Tibial nerve (tissue), 4 donors: ENCODE results near the gene EXOC2. TPM values are rescaled to one million over a fixed set of nuclear protein-coding genes. Genes with fewer than 3 reads are reported as not detected.
A peak's percentile ranks its signal among the peaks of the same experiment; 100 is the strongest.

Source experiments
- DNase-seq, 2 donors: peaks; one replicate each; pipeline ENCODE4 v3.0.0-alpha.2; 2019; ENCODE audit warnings: low spot score in 2 of 2
- H3K27ac ChIP-seq, 4 donors: fragments of 200-600 bp; sonication (generic) in 3 of 4; one replicate each; pipeline ENCODE4 v1.5.1; 2017 to 2019; ENCODE audit warnings: mild to moderate bottlenecking in 1 of 4
- H3K27me3 ChIP-seq, 2 donors: fragments of 200-600 bp; sonication (generic) in 1 of 2; one replicate each; pipeline versions ENCODE4 v1.5.1 to v1.6.0; 2017 to 2019
- H3K36me3 ChIP-seq, 3 donors: fragments of 200-600 bp; sonication (generic); one replicate each; pipeline ENCODE4 v1.5.1; 2018 to 2019
- H3K4me1 ChIP-seq, 4 donors: fragments of 200-600 bp; sonication (generic) in 3 of 4; one replicate each; pipeline ENCODE4 v1.5.1; 2017 to 2019
- H3K4me3 ChIP-seq, 4 donors: fragments of 200-600 bp; sonication (generic) in 3 of 4; one replicate each; pipeline ENCODE4 v1.5.1; 2017 to 2019; ENCODE audit warnings: mild to moderate bottlenecking in 1 of 4, moderate library complexity in 1 of 4
- H3K9me3 ChIP-seq, 4 donors: fragments of 200-600 bp; sonication (generic) in 3 of 4; one replicate each; pipeline ENCODE4 v1.5.1; 2017 to 2019
- EP300 ChIP-seq, 2 donors: sonication (generic); formaldehyde crosslinking; IDR thresholded peaks; one replicate each; pipeline ENCODE4 v1.6.1; 2017; ENCODE audit warnings: antibody characterized with exemption in 2 of 2, mild to moderate bottlenecking in 1 of 2
- POLR2A ChIP-seq, 2 donors: fragments of 450-650 bp; IDR thresholded peaks; one replicate each; pipeline ENCODE4 v1.6.1; 2017; ENCODE audit warnings: antibody characterized with exemption in 2 of 2, mild to moderate bottlenecking in 2 of 2, moderate library complexity in 2 of 2
- WGBS, 2 donors: methylation state at CpG; one replicate each; pipeline ENCODE4 v1.1.5; 2018; 5-methylcytosine and 5-hydroxymethylcytosine counted together
- total RNA-seq, 4 donors: library from RNA; depleted of rRNA; stranded (reverse); fragments of >200 nt; gene quantifications; one replicate each; pipeline ENCODE4 v1.1.0, GENCODE V29; 2016
- TF ChIP-seq, protein P1 (sequence below), 5 experiments: fragments of 200-600 bp in 3 of 5; fragments of 450-650 bp in 2 of 5; sonication (generic) in 3 of 5; IDR thresholded peaks; one replicate each; pipeline ENCODE4 v1.5.1; 2016 to 2019; ENCODE audit warnings: antibody characterized with exemption in 5 of 5, mild to moderate bottlenecking in 3 of 5, moderate library complexity in 2 of 5

The EXOC2 gene
- total RNA-seq, 4 donors from 2014 or later, result 20.8 to 30.0 (median 24.1) TPM

DNA sequence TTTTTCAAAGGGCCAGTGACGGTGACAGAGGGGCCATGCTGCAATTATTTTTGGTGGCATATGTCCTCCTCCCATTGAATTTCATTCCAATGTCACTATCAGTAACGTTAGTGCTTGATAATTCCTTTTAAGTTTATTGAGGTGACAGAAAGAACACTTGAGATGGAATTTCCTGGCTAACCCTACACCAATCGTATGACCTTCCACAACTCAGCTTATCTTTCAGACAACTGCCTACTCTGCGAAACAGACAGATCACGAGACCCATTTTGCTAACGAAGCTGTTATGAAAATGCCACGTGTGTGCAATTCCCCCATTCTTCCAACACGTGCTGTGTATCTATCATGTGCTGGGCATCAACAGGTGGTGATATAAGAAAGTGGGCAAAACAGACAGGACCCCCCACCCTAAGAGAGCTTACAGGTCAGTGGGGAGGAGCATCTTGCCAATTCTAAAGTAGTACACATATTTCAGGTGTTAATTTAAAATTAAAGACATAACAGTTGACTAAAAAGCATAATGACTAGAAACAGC, 188.4 kb downstream of the EXOC2 start:
- Histone ChIP-seq H3K27me3 (no peaks in the 10 kb centered on the region), H3K27ac (no peak overlapping the region), H3K4me1 (no peaks in the 10 kb centered on the region), H3K36me3 (peaks cover 0 to 21% (median 0%) of the 10 kb centered on the region in 3 donors), H3K9me3 (no peaks in the 10 kb centered on the region), H3K4me3 (no peak overlapping the region)
- TF ChIP-seq, protein P1, sequence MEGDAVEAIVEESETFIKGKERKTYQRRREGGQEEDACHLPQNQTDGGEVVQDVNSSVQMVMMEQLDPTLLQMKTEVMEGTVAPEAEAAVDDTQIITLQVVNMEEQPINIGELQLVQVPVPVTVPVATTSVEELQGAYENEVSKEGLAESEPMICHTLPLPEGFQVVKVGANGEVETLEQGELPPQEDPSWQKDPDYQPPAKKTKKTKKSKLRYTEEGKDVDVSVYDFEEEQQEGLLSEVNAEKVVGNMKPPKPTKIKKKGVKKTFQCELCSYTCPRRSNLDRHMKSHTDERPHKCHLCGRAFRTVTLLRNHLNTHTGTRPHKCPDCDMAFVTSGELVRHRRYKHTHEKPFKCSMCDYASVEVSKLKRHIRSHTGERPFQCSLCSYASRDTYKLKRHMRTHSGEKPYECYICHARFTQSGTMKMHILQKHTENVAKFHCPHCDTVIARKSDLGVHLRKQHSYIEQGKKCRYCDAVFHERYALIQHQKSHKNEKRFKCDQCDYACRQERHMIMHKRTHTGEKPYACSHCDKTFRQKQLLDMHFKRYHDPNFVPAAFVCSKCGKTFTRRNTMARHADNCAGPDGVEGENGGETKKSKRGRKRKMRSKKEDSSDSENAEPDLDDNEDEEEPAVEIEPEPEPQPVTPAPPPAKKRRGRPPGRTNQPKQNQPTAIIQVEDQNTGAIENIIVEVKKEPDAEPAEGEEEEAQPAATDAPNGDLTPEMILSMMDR (IDR thresholded peaks at IDR 0.05), result no peak
- TF ChIP-seq EP300 (IDR thresholded peaks at IDR 0.05), result no peak
- no peak for TF ChIP-seq POLR2A (IDR thresholded peaks at IDR 0.05)
- DNase-seq, result no peak
- 90 to 94% methylated on average over 8 of the region's 8 CpGs for WGBS, 2 donors

DNA sequence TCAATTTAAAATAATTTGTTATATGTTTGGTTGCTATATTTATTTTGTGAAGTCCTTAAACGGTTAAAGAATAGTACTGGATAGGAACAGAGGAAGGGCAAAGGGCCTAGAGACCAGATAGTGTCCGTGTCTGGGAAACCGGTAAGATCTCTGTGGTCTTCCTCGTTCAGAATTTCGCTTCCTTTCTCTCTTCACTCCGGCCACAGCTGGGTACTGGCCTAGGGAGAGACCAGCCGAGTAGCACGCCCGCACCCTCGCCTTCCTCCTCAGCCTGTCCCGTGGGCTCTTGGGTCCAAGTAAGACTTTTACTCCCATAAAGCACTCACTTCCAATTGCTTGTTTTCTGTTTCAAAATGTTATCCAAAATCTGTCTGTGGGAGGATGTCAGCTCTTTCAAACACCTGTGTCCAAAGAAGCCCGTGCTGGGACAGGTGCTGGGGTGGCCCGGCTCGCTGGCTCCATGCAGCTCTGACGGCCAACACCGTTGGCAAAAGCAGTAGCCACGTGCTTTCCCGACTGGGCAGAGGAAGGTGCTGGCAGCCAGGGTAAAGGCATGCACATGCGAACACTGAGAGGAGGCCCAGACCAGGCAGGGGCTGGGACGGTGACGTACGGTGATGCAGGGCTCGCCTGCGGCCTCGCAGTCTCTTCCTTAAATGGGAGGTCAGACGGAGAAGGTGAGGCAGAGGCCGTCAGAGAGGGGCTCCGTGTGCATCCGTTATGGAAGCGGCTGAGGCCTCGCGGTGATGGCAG, 189.2 kb downstream of the EXOC2 start:
- H3K4me1 ChIP-seq, result no peaks in the 10 kb centered on the region
- no peak for TF ChIP-seq EP300 (IDR thresholded peaks at IDR 0.05)
- TF ChIP-seq POLR2A (IDR thresholded peaks at IDR 0.05), result no peak
- TF ChIP-seq, protein P1 (IDR thresholded peaks at IDR 0.05), result no peak
- no peak overlapping the region for H3K27ac ChIP-seq
- H3K36me3 ChIP-seq, result peaks cover 0 to 24% (median 0%) of the 10 kb centered on the region in 3 donors
- DNase-seq, result no peak
- 90 to 92% methylated on average over 32 of the region's 32 CpGs for WGBS, 2 donors
- H3K27me3 ChIP-seq, result no peaks in the 10 kb centered on the region
- H3K9me3 ChIP-seq, result no peaks in the 10 kb centered on the region
- no peak overlapping the region for H3K4me3 ChIP-seq

DNA sequence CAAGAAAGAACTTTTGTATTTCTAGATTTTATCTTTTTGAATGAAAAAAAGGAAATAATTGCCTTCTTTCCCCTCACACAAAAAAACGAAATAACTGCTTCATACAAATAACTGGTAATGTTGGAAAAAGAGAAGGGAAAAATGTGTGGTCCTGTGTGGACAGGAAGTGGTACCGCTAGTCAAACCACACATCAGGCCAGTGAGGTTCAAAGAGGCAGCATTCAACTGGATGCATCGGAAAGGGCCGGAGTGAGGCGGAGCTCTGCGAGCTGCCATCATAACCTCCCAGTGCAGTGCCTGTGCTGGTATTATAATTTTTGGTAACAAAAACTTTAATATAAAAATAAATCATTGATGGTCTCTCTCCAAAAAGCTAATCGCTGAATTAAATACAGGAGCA, 190.2 kb downstream of the EXOC2 start:
- no peaks in the 10 kb centered on the region for H3K9me3 ChIP-seq
- no peak overlapping the region for H3K4me3 ChIP-seq
- no peak for TF ChIP-seq POLR2A (IDR thresholded peaks at IDR 0.05)
- TF ChIP-seq, protein P1 (IDR thresholded peaks at IDR 0.05), result no peak
- no peak for TF ChIP-seq EP300 (IDR thresholded peaks at IDR 0.05)
- peaks cover 0 to 28% (median 0%) of the 10 kb centered on the region in 3 donors for H3K36me3 ChIP-seq
- DNase-seq, result no peak
- WGBS, 2 donors, result 90 to 92% methylated on average over 7 of the region's 7 CpGs
- no peaks in the 10 kb centered on the region for H3K4me1 ChIP-seq
- no peak overlapping the region for H3K27ac ChIP-seq
- no peaks in the 10 kb centered on the region for H3K27me3 ChIP-seq

DNA sequence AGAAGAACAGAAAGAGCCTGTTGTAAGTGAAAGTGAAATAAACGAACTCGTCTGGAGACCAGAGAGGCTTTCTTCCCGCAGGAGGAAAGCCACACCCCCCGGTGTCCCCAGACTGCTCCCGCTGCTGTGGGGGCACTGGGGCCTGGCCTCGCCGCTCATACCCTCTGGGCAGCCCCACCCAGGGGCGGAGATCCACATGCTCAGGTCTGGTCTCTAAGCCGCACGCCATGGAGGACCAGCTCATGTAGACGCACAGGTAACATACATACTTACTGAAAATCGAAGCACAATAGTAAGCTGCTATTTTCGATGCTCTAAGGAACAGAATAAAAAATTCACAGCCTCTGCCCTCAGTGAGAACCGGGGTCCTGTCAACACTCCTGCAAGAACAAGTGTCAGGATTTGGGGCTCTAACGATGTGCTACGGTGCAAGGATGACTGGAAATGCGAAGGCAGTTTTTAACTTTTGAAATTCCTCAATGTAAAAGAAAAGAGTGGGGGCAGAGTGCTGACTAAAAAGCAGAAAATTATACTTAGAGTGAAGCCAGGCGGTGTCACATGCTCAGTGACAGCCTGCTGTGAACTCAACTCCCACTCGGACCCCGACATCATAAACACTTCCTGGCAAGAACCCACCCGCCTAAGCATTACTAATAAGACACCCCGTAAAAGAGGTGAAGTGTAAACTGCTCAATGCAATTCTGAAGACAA, 190.9 kb downstream of the EXOC2 start:
- Histone ChIP-seq H3K9me3 (no peaks in the 10 kb centered on the region), H3K4me3 (peak overlapping the region in 1 of 4 donors; percentile 33), H3K36me3 (peaks cover 0 to 30% (median 0%) of the 10 kb centered on the region in 3 donors), H3K27me3 (no peaks in the 10 kb centered on the region), H3K4me1 (no peaks in the 10 kb centered on the region), H3K27ac (no peak overlapping the region)
- no peak for DNase-seq
- TF ChIP-seq EP300 (IDR thresholded peaks at IDR 0.05), result no peak
- TF ChIP-seq, protein P1 (IDR thresholded peaks at IDR 0.05), result no peak
- no peak for TF ChIP-seq POLR2A (IDR thresholded peaks at IDR 0.05)
- 67 to 68% methylated on average over 22 of the region's 22 CpGs for WGBS, 2 donors

DNA sequence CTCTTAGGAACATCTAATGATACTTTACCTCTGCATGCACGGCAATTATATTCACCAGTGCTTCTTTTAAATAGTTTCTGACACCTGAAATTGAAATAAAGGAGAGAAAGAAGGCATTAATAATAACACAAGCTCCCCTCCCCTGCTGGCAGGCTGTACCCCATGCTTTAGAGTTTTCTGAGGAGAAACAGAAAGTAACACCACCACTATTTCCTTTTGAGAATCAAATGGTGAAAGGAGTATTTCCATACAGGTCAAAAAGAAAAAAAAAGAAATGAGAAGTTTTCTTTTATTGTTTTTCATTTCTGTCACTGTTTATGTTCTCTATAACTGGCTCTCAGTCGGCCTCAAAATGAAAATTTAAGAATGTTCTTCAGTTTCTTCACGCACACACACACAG, 193.3 kb downstream of the EXOC2 start:
- H3K4me3 ChIP-seq, result no peak overlapping the region
- no peaks in the 10 kb centered on the region for H3K27me3 ChIP-seq
- H3K4me1 ChIP-seq, result no peaks in the 10 kb centered on the region
- no peak overlapping the region for H3K27ac ChIP-seq
- TF ChIP-seq EP300 (IDR thresholded peaks at IDR 0.05), result no peak
- TF ChIP-seq POLR2A (IDR thresholded peaks at IDR 0.05), result no peak
- TF ChIP-seq, protein P1 (IDR thresholded peaks at IDR 0.05), result no peak
- peaks cover 0 to 44% (median 0%) of the 10 kb centered on the region in 3 donors for H3K36me3 ChIP-seq
- no peak for DNase-seq
- H3K9me3 ChIP-seq, result no peaks in the 10 kb centered on the region
- 90 to 91% methylated on average over 3 of the region's 3 CpGs for WGBS, 2 donors
